CD4-positive, alpha-beta T cell treated with Interleukin-12 subunit alpha and Interleukin-12 subunit beta, for 1 hour (primary cell): ENCODE data around the gene CDC73.
"Not testable (repeated sequence)": the region's sequence is repeated elsewhere in the genome, so short reads cannot be mapped to it uniquely, and the experiment has no call there.

Experiments used
- DNase-seq: peaks from one replicate; pipeline ENCODE4 v3.0.0-alpha.2; 2020

CDC73 gene

DNA sequence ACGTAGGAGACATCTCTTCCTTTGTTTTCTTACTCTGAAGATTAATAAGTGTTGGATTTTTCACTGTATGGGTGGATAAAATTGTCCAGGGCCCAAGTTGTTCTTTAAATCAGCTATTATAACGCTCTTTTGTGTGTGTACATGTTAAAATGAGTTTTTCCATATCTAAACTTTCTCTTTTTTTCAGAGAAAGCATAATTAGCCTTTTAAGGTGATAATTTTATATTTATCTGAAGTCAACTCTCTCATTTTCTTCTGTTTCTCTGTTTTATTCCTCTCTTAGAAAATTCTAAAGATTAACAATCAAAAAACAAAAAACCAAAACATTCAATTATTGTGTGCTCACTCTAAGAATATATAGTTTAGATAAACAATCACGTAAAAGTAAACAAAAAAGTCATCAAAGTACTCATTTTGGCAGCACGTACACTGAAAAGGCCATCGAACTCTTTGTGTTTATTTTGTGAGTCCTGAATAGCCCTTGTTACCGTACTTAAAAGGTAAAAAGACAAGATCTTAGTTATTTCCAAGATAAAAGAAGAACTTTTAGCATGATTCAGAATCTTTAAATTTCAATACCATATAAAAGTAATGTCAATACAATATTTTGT, 7.2 kb upstream of the CDC73 start:
- no peak for DNase-seq

DNA sequence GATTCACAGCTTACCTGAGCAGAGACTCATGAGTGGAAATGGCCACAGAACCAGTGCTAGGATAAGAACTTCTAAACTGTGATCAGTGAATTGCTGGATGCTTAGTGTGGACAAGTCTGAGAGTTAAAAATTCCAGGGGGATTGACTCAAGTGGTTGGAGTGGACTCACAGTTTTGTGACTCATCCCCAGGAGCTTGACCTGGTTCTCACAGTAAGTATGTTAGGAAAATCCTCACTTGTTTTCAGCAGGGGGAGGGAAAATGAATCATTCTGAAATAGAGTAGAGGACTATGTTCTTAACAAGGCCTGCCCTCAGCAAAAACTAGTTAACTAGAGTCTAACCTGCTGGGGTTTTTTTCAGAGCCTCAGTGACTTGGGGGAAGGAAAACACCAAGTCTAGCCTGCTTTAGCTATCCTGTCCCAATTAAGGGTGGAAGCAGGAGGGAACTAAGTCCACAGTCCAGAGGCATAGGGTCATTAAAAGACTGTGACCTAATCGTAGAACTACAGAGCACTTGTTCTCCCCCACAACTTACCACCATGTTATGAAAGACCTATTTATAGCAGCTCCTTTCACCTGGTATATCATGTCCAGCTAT, 6.1 kb upstream of the CDC73 start:
- DNase-seq, result no peak

DNA sequence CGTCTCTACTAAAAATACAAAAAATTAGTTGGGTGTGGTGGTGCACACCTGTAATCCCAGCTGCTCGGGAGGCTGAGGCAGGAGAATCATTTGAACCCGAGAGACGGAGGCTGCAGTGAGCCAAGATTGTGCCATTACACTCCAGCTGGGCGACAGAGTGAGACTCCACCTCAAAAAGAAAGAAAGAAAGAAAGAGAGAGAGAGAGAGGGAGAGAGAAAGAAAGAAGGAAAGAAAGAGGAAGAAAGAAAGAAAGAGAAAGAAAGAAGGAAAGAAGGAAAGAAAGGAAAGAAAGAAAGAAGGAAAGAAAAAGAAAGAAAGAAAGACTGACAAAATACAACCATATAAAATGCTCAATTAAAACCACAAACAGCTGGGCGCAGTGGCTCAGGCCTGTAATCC, 4.7 kb upstream of the CDC73 start:
- DNase-seq, result not testable (repeated sequence)

- no peak for DNase-seq
Observed at GRCh38 chr1:193118194-193118593, 3.6 kb upstream of the CDC73 start.

DNA sequence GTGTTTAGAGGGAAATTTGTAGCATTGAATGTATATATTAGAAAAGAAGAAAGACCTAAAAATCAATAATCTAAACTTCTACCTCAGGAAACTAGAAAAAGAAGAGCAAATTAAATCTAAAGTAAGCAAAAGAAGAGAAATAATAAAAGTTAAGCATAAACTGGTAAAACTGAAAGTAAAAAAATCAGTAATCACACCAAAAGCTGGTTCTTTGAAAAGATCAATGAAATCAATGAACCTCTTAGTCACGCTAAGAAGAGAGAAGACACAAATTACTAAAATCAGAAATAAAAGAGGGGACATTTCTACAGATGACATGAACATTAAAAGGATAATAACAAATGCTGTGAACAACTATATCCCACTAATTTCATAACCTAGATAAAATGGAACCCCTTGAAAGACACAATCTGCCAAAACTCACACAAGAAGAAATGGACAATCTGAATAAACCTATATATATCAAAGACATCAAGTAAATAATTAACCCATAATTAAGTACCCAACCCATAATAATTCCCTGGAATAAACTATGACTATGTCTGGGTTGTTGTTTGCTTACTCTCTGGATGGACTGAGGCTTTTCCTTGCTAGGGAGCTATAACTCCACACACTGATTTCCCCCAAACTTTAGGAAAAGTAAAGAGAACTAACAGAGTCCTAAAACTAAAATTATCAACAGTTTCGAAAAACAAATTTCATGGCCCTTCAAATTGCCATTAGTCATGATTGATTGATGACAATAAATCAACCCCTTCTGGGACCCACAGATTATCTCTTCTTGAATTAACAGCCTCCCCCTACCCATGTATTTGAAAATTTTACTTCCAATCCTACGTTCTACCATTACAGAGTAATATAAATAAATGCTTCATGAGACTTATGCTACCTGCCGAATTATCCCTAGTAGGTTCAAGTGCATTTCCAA, 2.8 kb upstream of the CDC73 start:
- no peak for DNase-seq

GRCh38 chr1:193120604-193121166, 1.1 kb upstream of the CDC73 start:
- no peak for DNase-seq

DNA sequence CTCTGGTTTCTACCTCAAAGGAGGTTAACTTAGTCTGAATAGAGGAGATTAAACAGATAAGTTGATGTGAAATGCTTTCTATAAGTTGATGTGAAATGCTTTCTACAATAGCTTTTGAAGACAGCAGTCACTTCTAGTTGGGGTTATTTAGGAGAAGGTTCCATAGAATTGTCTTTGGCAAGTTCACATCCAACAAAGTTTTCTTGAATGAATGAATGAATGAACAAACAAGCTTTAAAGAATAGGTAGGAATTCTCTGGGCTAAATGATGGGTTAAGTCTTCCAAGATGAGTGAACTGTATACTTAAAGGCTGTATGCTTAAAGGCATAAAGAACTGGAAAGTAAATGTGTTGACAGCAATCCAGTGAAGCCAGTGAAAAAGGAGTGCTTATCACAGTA, 1.9 kb downstream of the CDC73 start:
- DNase-seq, result no peak

DNA sequence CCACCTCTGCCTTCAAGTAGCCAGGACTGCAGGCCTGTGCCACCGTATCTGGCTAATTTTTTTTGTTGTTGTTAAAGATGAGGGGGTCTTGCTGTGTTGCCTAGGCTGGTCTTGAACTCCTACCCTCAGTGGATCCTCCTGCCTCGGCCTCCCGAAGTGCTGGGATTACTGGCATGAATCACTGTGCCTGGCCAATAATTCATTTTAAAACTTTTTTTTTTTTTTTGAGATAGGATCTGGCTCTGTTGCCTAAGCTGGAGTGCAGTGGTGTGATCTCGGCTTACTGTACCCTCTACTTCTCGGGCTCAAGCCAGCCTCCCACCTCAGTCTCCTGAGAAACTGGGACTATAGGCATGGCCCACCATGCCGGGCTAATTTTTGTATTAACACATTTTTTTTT, 3.5 kb downstream of the CDC73 start:
- no peak for DNase-seq

GRCh38 chr1:193131266-193131860, 9.5 kb downstream of the CDC73 start:
- no peak for DNase-seq

DNA sequence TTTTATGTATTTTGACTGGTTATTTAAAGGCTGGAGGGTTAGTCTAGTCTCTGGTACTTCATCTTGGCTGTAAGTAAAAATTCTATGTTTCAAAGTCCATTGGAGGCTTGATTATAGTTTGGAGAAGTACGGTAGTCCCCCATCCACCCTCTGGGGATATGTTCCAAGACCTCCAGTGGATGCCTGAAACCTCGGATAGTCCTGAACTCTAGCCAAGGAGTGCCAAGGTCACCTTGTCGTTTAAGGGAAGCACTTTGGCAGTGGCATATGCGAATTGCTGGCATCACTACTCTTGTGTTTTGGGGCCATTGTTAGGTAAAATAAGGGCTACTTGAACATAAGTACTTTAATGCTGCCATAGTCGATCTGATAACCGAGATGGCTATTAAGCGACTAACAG, 18.4 kb downstream of the CDC73 start:
- no peak for DNase-seq

- DNase-seq, result peak; percentile 18
Observed at GRCh38 chr1:193141804-193142203, 20.0 kb downstream of the CDC73 start.

GRCh38 chr1:193142409-193142808, 20.6 kb downstream of the CDC73 start:
- DNase-seq, result no peak

DNA sequence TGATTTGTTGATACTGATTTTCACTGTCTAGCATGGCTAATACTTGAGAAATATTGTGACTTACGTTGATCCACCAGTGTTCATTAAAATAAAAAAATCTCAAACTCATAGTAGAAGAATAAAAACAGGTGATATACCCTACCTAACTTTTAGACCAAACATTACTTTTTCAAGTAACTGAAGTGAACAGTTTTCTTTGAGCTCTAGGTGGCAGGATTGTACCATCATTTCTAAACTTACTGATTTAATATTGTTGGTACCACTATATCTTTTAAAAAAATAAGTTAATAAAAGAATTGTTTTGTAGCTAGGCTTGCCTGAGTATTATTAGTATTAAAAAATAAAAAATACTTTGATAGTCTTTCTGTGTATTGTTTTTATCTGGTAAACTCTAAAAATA, 21.5 kb downstream of the CDC73 start:
- peak; percentile 17 for DNase-seq

GRCh38 chr1:193144361-193144938, 22.6 kb downstream of the CDC73 start:
- no peak for DNase-seq

DNA sequence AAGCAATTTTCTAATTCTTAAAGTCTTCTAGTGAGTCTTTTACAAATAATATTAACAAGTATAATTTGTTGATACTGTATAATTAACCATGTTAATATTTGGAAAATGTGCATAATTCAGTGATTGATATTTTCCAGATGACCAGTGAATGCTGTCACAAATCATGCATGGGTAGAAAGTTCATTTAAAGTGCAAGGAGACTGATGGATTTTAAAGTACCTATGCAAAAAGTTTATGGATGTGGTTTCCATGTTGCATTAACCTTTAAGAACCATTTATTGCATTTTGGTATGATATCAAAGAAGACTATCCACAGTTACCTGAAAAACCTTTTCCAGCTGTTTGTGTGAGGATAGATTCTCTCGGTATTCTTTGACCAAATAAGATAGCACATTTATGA, 23.2 kb downstream of the CDC73 start:
- no peak for DNase-seq

DNA sequence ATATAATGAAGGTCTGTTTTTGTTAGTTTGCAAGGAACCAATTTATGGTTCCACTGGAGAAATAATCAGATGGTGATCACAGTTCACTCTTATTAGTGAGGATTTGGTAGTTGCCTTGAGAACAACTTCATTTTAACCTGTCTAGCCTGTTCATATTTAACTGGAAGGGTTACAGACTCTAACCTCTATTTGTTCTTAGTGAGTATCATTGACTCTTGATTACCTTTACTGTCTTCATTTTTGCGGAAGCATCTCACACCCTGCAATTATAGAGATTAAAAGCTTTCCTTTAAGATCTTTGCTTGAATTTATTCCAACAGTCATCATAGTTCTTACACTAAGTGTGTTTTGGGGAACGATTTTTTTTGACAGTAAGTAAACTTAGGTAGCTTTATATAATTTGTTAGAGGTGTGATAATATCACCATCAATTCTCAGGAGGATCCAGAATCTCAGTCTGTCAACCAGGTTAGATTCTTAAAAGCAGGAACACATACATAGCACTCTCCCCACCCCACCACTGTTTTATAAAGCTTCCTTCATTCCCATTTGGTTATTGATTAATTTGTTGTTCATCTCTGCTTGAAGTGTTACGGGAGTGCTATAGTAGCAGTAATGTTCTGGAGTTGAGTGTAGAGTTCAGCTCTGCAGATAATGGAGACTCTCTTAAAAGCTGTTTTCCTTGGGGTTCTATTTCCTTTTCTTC, 34.4 kb downstream of the CDC73 start:
- DNase-seq, result no peak

DNA sequence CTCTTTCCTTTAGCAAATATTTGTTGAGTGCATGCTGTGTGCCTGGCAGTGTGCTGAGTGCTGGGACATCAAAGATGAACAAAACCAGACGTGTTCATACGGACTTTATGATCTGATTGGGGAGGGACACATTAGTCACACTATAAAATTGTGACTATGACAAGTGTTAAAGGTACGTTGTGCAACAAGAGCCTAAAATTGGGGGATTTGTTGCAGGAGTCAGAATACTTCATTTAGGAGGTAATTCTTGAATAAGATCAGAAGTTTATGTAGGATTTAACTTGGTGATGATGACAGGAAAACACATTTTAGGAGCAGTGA, 35.0 kb downstream of the CDC73 start:
- no peak for DNase-seq

- DNase-seq, result no peak
Observed at GRCh38 chr1:193157360-193157759, 35.5 kb downstream of the CDC73 start.

DNA sequence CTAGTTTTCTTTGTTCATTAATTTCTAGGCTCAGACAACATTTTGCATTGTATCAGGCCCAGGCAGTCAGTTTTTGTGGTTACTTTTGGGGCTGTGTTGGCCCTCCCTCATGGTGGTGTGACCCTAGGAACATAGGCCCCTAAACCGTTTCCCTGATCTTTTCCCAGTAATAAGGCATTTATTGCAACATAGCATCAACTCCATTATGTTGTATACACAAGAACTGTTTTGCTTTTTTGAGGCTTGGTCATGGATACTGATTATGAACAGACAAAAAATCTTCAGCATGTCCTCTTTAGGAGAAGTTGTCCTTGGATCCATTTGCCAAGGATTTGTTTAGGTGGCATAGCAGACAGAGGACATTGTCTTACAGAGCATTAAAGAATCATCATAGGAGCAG, 54.3 kb downstream of the CDC73 start:
- DNase-seq, result no peak

GRCh38 chr1:193176788-193177187, 55.0 kb downstream of the CDC73 start:
- DNase-seq, result no peak

DNA sequence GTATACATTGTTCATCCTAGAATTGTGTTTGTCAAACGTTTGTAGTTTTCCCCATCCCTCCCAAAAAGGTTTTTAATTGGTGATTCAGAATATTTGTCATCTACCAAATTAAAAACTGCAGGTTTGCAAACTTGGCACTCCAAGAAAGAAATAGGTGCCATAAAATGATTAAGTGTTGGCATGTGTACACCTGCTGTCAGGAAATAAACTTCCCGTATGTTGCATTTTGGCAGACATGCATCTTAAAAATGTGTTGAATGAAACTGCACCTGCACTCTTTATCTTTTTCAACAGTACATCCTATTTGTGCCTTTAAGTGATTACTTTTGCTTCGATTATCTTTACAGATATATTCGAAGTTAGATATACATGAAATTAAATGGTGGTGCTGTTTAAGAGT, 57.3 kb downstream of the CDC73 start:
- DNase-seq, result no peak

DNA sequence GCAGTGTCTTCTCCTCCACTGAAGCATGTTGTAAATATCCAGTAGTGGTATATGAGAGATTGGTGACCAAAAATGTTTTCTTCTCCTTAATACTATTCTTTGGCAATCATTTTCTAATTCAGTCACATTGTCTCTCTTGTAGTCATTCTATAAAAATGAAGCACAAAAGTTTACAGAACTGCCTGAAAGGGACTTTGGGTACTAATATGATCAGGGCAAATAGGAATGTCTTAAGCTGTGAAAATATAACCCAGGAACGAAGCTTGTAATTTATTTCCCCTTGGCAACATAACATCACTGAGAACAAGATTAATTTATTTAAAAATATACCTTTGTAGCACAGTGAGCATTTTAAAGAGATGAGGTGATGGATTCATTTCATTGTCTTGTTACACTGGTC, 59.7 kb downstream of the CDC73 start:
- no peak for DNase-seq

- DNase-seq, result no peak
Observed at GRCh38 chr1:193181985-193182384, 60.2 kb downstream of the CDC73 start.
